ENCODE measurements around the gene C1orf174.

GRCh38 chr1:3864884-3865283, 35.2 kb downstream of the C1orf174 start:
- TF ChIP-seq, protein P1, sequence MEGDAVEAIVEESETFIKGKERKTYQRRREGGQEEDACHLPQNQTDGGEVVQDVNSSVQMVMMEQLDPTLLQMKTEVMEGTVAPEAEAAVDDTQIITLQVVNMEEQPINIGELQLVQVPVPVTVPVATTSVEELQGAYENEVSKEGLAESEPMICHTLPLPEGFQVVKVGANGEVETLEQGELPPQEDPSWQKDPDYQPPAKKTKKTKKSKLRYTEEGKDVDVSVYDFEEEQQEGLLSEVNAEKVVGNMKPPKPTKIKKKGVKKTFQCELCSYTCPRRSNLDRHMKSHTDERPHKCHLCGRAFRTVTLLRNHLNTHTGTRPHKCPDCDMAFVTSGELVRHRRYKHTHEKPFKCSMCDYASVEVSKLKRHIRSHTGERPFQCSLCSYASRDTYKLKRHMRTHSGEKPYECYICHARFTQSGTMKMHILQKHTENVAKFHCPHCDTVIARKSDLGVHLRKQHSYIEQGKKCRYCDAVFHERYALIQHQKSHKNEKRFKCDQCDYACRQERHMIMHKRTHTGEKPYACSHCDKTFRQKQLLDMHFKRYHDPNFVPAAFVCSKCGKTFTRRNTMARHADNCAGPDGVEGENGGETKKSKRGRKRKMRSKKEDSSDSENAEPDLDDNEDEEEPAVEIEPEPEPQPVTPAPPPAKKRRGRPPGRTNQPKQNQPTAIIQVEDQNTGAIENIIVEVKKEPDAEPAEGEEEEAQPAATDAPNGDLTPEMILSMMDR (IDR thresholded peaks at IDR 0.05; ENCODE audit: poor library complexity, severe bottlenecking) = no peak
- TF ChIP-seq, protein P2, sequence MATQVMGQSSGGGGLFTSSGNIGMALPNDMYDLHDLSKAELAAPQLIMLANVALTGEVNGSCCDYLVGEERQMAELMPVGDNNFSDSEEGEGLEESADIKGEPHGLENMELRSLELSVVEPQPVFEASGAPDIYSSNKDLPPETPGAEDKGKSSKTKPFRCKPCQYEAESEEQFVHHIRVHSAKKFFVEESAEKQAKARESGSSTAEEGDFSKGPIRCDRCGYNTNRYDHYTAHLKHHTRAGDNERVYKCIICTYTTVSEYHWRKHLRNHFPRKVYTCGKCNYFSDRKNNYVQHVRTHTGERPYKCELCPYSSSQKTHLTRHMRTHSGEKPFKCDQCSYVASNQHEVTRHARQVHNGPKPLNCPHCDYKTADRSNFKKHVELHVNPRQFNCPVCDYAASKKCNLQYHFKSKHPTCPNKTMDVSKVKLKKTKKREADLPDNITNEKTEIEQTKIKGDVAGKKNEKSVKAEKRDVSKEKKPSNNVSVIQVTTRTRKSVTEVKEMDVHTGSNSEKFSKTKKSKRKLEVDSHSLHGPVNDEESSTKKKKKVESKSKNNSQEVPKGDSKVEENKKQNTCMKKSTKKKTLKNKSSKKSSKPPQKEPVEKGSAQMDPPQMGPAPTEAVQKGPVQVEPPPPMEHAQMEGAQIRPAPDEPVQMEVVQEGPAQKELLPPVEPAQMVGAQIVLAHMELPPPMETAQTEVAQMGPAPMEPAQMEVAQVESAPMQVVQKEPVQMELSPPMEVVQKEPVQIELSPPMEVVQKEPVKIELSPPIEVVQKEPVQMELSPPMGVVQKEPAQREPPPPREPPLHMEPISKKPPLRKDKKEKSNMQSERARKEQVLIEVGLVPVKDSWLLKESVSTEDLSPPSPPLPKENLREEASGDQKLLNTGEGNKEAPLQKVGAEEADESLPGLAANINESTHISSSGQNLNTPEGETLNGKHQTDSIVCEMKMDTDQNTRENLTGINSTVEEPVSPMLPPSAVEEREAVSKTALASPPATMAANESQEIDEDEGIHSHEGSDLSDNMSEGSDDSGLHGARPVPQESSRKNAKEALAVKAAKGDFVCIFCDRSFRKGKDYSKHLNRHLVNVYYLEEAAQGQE (IDR thresholded peaks at IDR 0.05; ENCODE audit: borderline replicate concordance) = no peak
- TF ChIP-seq TAF1 (IDR thresholded peaks at IDR 0.05; ENCODE audit: low read depth) (no peak), POLR2AphosphoS5 (IDR thresholded peaks at IDR 0.05) (no peak), EZH2 (IDR thresholded peaks at IDR 0.05; ENCODE audit: borderline replicate concordance, insufficient read depth, low read length, poor library complexity, severe bottlenecking) (no peak), MXI1 (conservative IDR thresholded peaks at IDR 0.05; ENCODE audit: poor library complexity, severe bottlenecking) (no peak)

All from neural cell (in vitro differentiated cells).